ENCODE measurements around the gene SMYD3. TPM values are rescaled to one million over a fixed set of nuclear protein-coding genes. Genes with fewer than 3 reads are reported as not detected.

SMYD3 gene
- total RNA-seq, 1 donor from 2014 or later = 23.8 TPM

DNA sequence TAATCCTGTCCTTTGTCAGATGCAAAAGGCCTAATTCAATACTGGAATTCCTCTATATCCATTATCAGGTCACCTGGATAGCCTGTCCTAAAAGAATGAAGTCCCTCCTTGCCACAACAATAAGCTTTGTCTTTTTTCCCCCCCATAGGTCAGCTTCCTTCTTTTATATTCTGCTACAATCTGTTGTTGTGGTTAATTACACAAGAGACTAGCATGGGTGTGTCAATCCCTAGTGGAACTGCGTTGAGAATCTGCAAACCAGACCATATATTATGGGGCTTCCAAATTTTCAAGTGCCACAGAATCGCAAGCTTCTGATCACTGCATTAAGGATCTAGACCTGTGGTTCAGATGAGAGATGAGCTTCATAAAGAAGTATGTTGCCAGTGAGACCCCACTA is 349.6 kb downstream of the SMYD3 start:
- no peak overlapping the region for H3K4me3 ChIP-seq (ENCODE audit: low read depth, low read length)
- no peak for DNase-seq (ENCODE audit: low read depth)
- TF ChIP-seq CTCF (conservative IDR thresholded peaks at IDR 0.05; ENCODE audit: low read depth, low read length) = no peak

- no peak for TF ChIP-seq CTCF (conservative IDR thresholded peaks at IDR 0.05; ENCODE audit: low read depth, low read length)
- no peak for DNase-seq (ENCODE audit: low read depth)
- H3K4me3 ChIP-seq (ENCODE audit: low read depth, low read length) = no peak overlapping the region
Observed at GRCh38 chr1:246156847-246157246, 350.2 kb downstream of the SMYD3 start.

GRCh38 chr1:246155923-246156322 is 351.2 kb downstream of the SMYD3 start:
- TF ChIP-seq CTCF (conservative IDR thresholded peaks at IDR 0.05; ENCODE audit: low read depth, low read length) = no peak
- H3K4me3 ChIP-seq (ENCODE audit: low read depth, low read length) = no peak overlapping the region
- no peak for DNase-seq (ENCODE audit: low read depth)

DNA sequence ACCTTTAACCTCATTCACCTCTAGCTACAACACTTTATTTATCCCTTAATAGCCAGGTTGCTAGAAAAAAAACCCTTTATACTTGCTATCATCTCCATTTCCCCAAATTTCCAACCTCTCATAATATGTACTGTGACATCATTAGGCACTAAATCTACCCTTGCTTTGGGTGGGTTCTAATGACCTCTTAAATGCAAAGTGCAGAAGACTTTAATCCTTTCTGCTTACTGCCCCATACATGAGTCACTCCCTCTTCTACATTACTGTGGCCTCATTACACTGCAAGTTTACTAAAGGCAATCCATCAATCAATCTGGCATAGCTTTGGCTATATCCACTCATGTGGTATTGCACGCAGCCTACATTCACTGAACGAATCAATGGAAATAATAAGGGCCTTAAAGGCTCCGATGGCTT is 353.3 kb downstream of the SMYD3 start:
- H3K4me3 ChIP-seq (ENCODE audit: low read depth, low read length) = no peak overlapping the region
- no peak for DNase-seq (ENCODE audit: low read depth)
- no peak for TF ChIP-seq CTCF (conservative IDR thresholded peaks at IDR 0.05; ENCODE audit: low read depth, low read length)

- no peak for TF ChIP-seq CTCF (conservative IDR thresholded peaks at IDR 0.05; ENCODE audit: low read depth, low read length)
- DNase-seq (ENCODE audit: low read depth) = no peak
- H3K4me3 ChIP-seq (ENCODE audit: low read depth, low read length) = no peak overlapping the region
Observed at GRCh38 chr1:246152986-246153431, 354.1 kb downstream of the SMYD3 start.

GRCh38 chr1:246151796-246152434 is 355.2 kb downstream of the SMYD3 start:
- DNase-seq (ENCODE audit: low read depth) = no peak
- TF ChIP-seq CTCF (conservative IDR thresholded peaks at IDR 0.05; ENCODE audit: low read depth, low read length) = peak; percentile 20
- H3K4me3 ChIP-seq (ENCODE audit: low read depth, low read length) = no peak overlapping the region

DNA sequence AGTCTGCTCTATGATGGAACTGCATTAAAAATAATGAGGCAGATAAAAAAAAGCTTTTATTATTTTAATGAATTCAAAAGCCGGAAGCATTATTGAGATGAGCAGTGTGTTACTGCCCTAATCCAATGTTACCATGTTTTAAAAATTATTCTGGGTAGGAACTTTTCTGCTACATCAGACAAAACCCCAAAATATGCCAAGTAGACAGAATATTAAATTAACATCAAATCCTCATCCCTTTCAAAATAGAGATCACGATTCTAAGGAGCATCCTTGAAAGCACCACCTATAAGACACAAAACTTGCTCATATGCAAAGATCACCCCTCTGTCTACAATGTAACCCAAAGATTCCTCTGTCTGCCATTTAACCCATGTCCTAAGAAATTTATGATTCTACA is 357.5 kb downstream of the SMYD3 start:
- H3K4me3 ChIP-seq (ENCODE audit: low read depth, low read length) = no peak overlapping the region
- DNase-seq (ENCODE audit: low read depth) = no peak
- TF ChIP-seq CTCF (conservative IDR thresholded peaks at IDR 0.05; ENCODE audit: low read depth, low read length) = no peak
